Kidney (tissue), 14 donors: ENCODE data around the gene POU2F1. TPM values are rescaled to one million over a fixed set of nuclear protein-coding genes. Genes with fewer than 3 reads are reported as not detected.

ENCODE experiments used
- DNase-seq, 5 donors: peaks; one replicate each; pipeline ENCODE4 v3.0.0-alpha.2; 2013 to 2020
- FAIRE-seq: peaks from 2 replicates; lab custom pipeline; 2012; peaks lifted over from hg19 to GRCh38; lab: Jason Lieb, UNC
- H3K27ac ChIP-seq, 2 donors: one replicate each; pipeline ENCODE4 v1.7.0; 2013; ENCODE audit warnings: low read depth in 2 of 2, low read length in 2 of 2, inconsistent platforms in 1 of 2
- H3K27me3 ChIP-seq: one replicate; pipeline ENCODE4 v1.7.1; 2013; ENCODE audit warnings: low read length, inconsistent platforms; ENCODE audit not compliant: control insufficient read depth, insufficient read depth
- H3K36me3 ChIP-seq, 3 donors: one replicate each; pipeline versions ENCODE4 v1.7.0 to v1.7.1; 2013; ENCODE audit warnings: low read length in 3 of 3, control low read depth in 1 of 3, inconsistent platforms in 1 of 3; ENCODE audit not compliant: insufficient read depth in 3 of 3, control insufficient read depth in 2 of 3
- H3K4me1 ChIP-seq, 3 donors: one replicate each; pipeline versions ENCODE4 v1.7.0 to v1.7.1; 2013; ENCODE audit warnings: low read length in 3 of 3, inconsistent platforms in 1 of 3, low read depth in 1 of 3; ENCODE audit not compliant: control insufficient read depth in 2 of 3, insufficient read depth in 2 of 3
- H3K4me3 ChIP-seq, 3 donors: one replicate each; pipeline versions ENCODE4 v1.7.0 to v1.8.1; 2013; ENCODE audit warnings: low read length in 3 of 3, control low read depth in 1 of 3, inconsistent platforms in 1 of 3
- H3K9ac ChIP-seq, 3 donors: one replicate each; pipeline versions ENCODE4 v1.7.0 to v1.7.1; 2013; ENCODE audit warnings: low read length in 3 of 3, control low read depth in 1 of 3, inconsistent platforms in 1 of 3
- H3K9me3 ChIP-seq, 3 donors: one replicate each; pipeline versions ENCODE4 v1.7.0 to v1.7.1; 2013; ENCODE audit warnings: low read length in 3 of 3, control low read depth in 1 of 3, inconsistent platforms in 1 of 3; ENCODE audit not compliant: control insufficient read depth in 2 of 3, insufficient read depth in 1 of 3
- CTCF ChIP-seq: IDR thresholded peaks from 3 replicates; pipeline ENCODE4 v1.5.1; 2012; ENCODE audit warnings: mild to moderate bottlenecking, moderate library complexity, borderline replicate concordance; ENCODE audit not compliant: insufficient read depth; ENCODE audit errors: extremely low read depth
- intact Hi-C: fragments of 100-400 bp; cut with DNase I; formaldehyde crosslinking; loops from one replicate; pipeline ENCODE4 v1.11.1; 2022
- polyA plus RNA-seq: library from polyadenylated mRNA; stranded (reverse); fragments of 350-450 nt; fragmentation: Illumina TruSeq; extraction: RNeasy Lipid Tissue Mini Kit (QIAGEN cat#74804); gene quantifications from one replicate; pipeline ENCODE4 v1.2.3, GENCODE V29; 2014; ENCODE audit warnings: low read depth, low replicate concordance; ENCODE audit not compliant: insufficient read depth
- total RNA-seq: library from RNA; stranded (reverse); fragmentation: NEBNext Ultra II Directional; extraction: Animal tissue kit (Norgen Biotek cat#: 25700); gene quantifications from one replicate; pipeline ENCODE4 v1.2.1, GENCODE V29; 2021
- donor health status: control.
- donor health status: control.
- donor health status: control.
- donor health status: control.
- donor health status: control.
- donor health status: DM: yes; HTN: yes; CAD: no.
- donor health status: Normal renal cell carcinoma (clear cell type).

POU2F1 gene
- total and polyA plus RNA-seq, 2 donors from 2014 or later = 1.9 to 25.2 TPM

GRCh38 chr1:167442854-167443565 is 222.3 kb downstream of the POU2F1 start:
- H3K9me3 ChIP-seq = no peaks in the 10 kb centered on the region
- TF ChIP-seq CTCF = no peak
- H3K4me3 ChIP-seq = no peak overlapping the region
- H3K4me1 ChIP-seq = peaks cover 0 to 7% (median 0%) of the 10 kb centered on the region in 3 donors
- intact Hi-C loops = loop anchor here (10.0 kb wide), 1 partner anchor 378 kb away; no protein-coding TSS in a partner anchor
- H3K9ac ChIP-seq = no peak overlapping the region
- DNase-seq (peak in 2 of 5 donors; percentile 4 to 25), FAIRE-seq (no peak)
- H3K36me3 ChIP-seq = no peaks in the 10 kb centered on the region
- no peak overlapping the region for H3K27ac ChIP-seq
- H3K27me3 ChIP-seq = no peaks in the 10 kb centered on the region

DNA sequence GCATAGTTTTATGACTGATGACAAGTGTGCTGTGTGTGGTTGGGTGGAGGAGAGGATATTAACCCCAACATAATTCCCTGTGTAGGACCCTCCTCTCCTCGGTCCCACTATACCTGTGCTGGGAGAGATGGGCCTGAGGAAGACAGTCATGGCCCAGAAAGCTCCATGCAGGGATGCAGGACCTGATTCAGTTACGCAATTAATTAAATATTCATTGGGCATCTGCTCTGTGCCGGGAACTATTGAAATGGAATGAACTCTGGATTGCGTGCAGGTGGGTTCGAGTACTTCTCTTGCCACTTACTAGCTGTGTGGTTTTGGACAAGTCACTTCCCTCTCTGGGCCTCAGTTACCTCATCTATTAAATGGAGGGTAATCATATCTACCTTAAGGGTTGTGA is 223.1 kb downstream of the POU2F1 start:
- Histone ChIP-seq H3K27me3 (no peaks in the 10 kb centered on the region), H3K4me3 (no peak overlapping the region), H3K4me1 (peaks cover 0 to 7% (median 0%) of the 10 kb centered on the region in 3 donors), H3K9ac (no peak overlapping the region), H3K9me3 (no peaks in the 10 kb centered on the region), H3K36me3 (no peaks in the 10 kb centered on the region), H3K27ac (no peak overlapping the region)
- DNase-seq = peak in 1 of 5 donors; percentile 14
- FAIRE-seq = no peak
- intact Hi-C loops = loop anchor here (10.0 kb wide), 1 partner anchor 379 kb away; no protein-coding TSS in a partner anchor
- TF ChIP-seq CTCF = no peak

DNA sequence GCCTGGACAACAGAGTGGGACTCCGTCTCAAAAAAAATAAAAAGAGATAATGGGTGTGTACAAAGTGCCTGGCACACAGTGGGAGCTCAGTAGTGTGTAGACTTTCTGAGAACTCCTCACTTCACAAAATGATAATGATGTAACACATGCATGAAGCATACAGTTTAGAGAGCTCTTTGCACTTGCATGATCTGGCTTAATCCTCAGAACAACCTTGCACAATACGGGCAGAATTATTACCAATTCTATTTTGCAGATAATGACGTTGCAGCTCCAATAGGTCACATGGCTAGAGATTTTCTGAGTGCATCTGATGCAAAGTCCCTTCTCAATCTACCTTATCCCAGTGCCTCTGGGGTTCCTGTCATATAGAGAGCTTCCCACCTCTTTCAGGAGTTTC is 226.3 kb downstream of the POU2F1 start:
- no peaks in the 10 kb centered on the region for H3K4me1 ChIP-seq
- DNase-seq (no peak), FAIRE-seq (no peak)
- no peaks in the 10 kb centered on the region for H3K9me3 ChIP-seq
- no peak overlapping the region for H3K9ac ChIP-seq
- intact Hi-C loops = loop anchor here (10.0 kb wide), 1 partner anchor 382 kb away; no protein-coding TSS in a partner anchor
- H3K36me3 ChIP-seq = no peaks in the 10 kb centered on the region
- H3K4me3 ChIP-seq = no peak overlapping the region
- no peak for TF ChIP-seq CTCF
- H3K27ac ChIP-seq = no peak overlapping the region
- no peaks in the 10 kb centered on the region for H3K27me3 ChIP-seq
